Right lobe of liver (tissue), 4 donors: Measurements from ENCODE around the gene GTSE1.

Experiments
- CTCF ChIP-seq, 4 donors: fragments of 200-600 bp in 3 of 4; fragments of 450-650 bp in 1 of 4; IDR thresholded peaks; one replicate each; pipeline versions ENCODE4 v1.5.1 to v1.8.0; 2016 to 2022; ENCODE audit warnings: antibody characterized with exemption in 4 of 4, mild to moderate bottlenecking in 2 of 4
- POLR2A ChIP-seq: fragments of 450-650 bp; IDR thresholded peaks from one replicate; pipeline ENCODE4 v1.6.1; 2017; ENCODE audit warnings: antibody characterized with exemption, mild to moderate bottlenecking
- donor health status: DM: no; HTN: no; CAD: no.
- donor health status: DM: no; HTN: no; CAD: no.
- donor health status: DM: no; HTN: yes; CAD: no.

- TF ChIP-seq CTCF (IDR thresholded peaks at IDR 0.05), result no peak
- TF ChIP-seq POLR2A, result no peak
Observed at GRCh38 chr22:46366327-46366731, 69.7 kb downstream of the GTSE1 start.
